GM23248 (cell line): ENCODE measurements around the gene TPGS1. TPM values are rescaled to one million over a fixed set of nuclear protein-coding genes. Genes with fewer than 3 reads are reported as not detected.

Source experiments
- DNase-seq: peaks from one replicate; pipeline ENCODE4 v3.0.0-alpha.2; 2015
- H2AFZ ChIP-seq: fragments of 200-600 bp; sonication (generic); 2 replicates; pipeline ENCODE4 v1.6.1; 2016; ENCODE audit warnings: antibody characterized with exemption
- H3F3A ChIP-seq: fragments of 200-600 bp; sonication (generic); 2 replicates; pipeline ENCODE4 v1.6.1; 2016; ENCODE audit warnings: mild to moderate bottlenecking, antibody characterized with exemption, mixed run types; ENCODE audit not compliant: insufficient read depth
- H3K27ac ChIP-seq: fragments of 200-600 bp; sonication (generic); 2 replicates; pipeline ENCODE4 v1.5.1; 2016; ENCODE audit warnings: mild to moderate bottlenecking
- H3K27me3 ChIP-seq: fragments of 200-600 bp; sonication (generic); replicated peaks from 2 replicates; pipeline ENCODE4 v1.6.1; 2016; ENCODE audit warnings: mild to moderate bottlenecking; ENCODE audit not compliant: insufficient read depth
- H3K36me3 ChIP-seq: fragments of 200-600 bp; sonication (generic); 2 replicates; pipeline ENCODE4 v1.6.1; 2016; ENCODE audit warnings: low read depth, mild to moderate bottlenecking
- H3K4me1 ChIP-seq: fragments of 200-600 bp; sonication (generic); 2 replicates; pipeline ENCODE4 v1.6.1; 2016; ENCODE audit warnings: mild to moderate bottlenecking; ENCODE audit not compliant: insufficient read depth
- H3K4me2 ChIP-seq: fragments of 200-600 bp; sonication (generic); one replicate; pipeline ENCODE4 v1.6.1; 2016; ENCODE audit warnings: mild to moderate bottlenecking; ENCODE audit not compliant: unreplicated experiment
- H3K4me3 ChIP-seq: fragments of 200-600 bp; sonication (generic); 2 replicates; pipeline ENCODE4 v1.5.1; 2016; ENCODE audit warnings: mild to moderate bottlenecking
- H3K79me2 ChIP-seq: fragments of 200-600 bp; sonication (generic); 2 replicates; pipeline ENCODE4 v1.6.1; 2016; ENCODE audit warnings: mild to moderate bottlenecking; ENCODE audit not compliant: insufficient read depth
- H3K9ac ChIP-seq: fragments of 200-600 bp; sonication (generic); 2 replicates; pipeline ENCODE4 v1.6.1; 2016; ENCODE audit warnings: mild to moderate bottlenecking
- H3K9me2 ChIP-seq: fragments of 200-600 bp; sonication (generic); 2 replicates; pipeline ENCODE4 v1.6.1; 2016; ENCODE audit warnings: mixed run types, mild to moderate bottlenecking, moderate library complexity; ENCODE audit not compliant: insufficient read depth
- H3K9me3 ChIP-seq: fragments of 200-600 bp; sonication (generic); one replicate; pipeline ENCODE4 v1.6.1; 2017; ENCODE audit warnings: low read depth
- H4K20me1 ChIP-seq: fragments of 200-600 bp; sonication (generic); 2 replicates; pipeline ENCODE4 v1.6.0; 2016; ENCODE audit not compliant: insufficient read depth
- EZH2 ChIP-seq: fragments of 200-600 bp; sonication (generic); IDR thresholded peaks from 2 replicates; pipeline ENCODE4 v1.6.1; 2018; ENCODE audit warnings: antibody characterized with exemption, mild to moderate bottlenecking; ENCODE audit not compliant: insufficient read depth, poor library complexity, severe bottlenecking
- EZH2phosphoT487 ChIP-seq: fragments of 200-600 bp; sonication (generic); IDR thresholded peaks from 2 replicates; pipeline ENCODE4 v1.6.1; 2018; ENCODE audit warnings: antibody characterized with exemption, moderate library complexity, mild to moderate bottlenecking, low read depth; ENCODE audit not compliant: insufficient read depth
- WGBS, 2 experiments: methylation state at CpG; one replicate each; pipeline ENCODE4 v1.1.6; 2015 to 2017; ENCODE audit warnings: low lambda C conversion rate in 2 of 2, low coverage in 1 of 2; ENCODE audit errors: missing lambda C conversion rate in 2 of 2; 5-methylcytosine and 5-hydroxymethylcytosine counted together
- in situ Hi-C: fragments of 300-500 bp; cut with MboI; formaldehyde crosslinking; loops from 2 replicates; pipeline ENCODE4 v1.15.0; 2020
- polyA plus RNA-seq: library from polyadenylated mRNA; unstranded; fragments of >200 nt; fragmentation: Nextera tagmentation; extraction: Ambion mirVana; gene quantifications from 2 replicates; pipeline ENCODE4 v1.2.1, GENCODE V29; 2016
- total RNA-seq: library from RNA; depleted of rRNA; stranded (reverse); fragments of >200 nt; shearing (Covaris generic); gene quantifications from 2 replicates; pipeline ENCODE4 v1.2.3, GENCODE V29; 2014

Gene TPGS1
- total and polyA plus RNA-seq, 2 experiments from 2014 or later = 22.0 to 60.5 TPM

GRCh38 chr19:494171-495080 lies 12.9 kb upstream of the TPGS1 start:
- Histone ChIP-seq H3K4me2 (no peak overlapping the region), H3K27me3 (peaks cover 5% of the 10 kb centered on the region), H2AFZ (no peak overlapping the region), H3K9me2 (no peaks in the 10 kb centered on the region), H3K9me3 (no peaks in the 10 kb centered on the region), H4K20me1 (no peaks in the 10 kb centered on the region), H3K9ac (no peak overlapping the region), H3F3A (0 out of 2 replicates have a peak, but pooled peaks cover 7% of the 10 kb centered on the region), H3K4me3 (no peak overlapping the region), H3K36me3 (no peaks in the 10 kb centered on the region), H3K27ac (no peak overlapping the region), H3K4me1 (no peaks in the 10 kb centered on the region), H3K79me2 (no peaks in the 10 kb centered on the region)
- DNase-seq = no peak
- in situ Hi-C loops = no loop called here
- 29 to 34% methylated on average over 18 to 22 of the region's 22 CpGs for WGBS, 2 experiments
- TF ChIP-seq EZH2 (no peak), EZH2phosphoT487 (no peak)

GRCh38 chr19:495081-495401 lies 12.3 kb upstream of the TPGS1 start:
- no peaks in the 10 kb centered on the region for H3K4me1 ChIP-seq
- in situ Hi-C loops = no loop called here
- no peaks in the 10 kb centered on the region for H4K20me1 ChIP-seq
- H3K9me2 ChIP-seq = no peaks in the 10 kb centered on the region
- no peak for DNase-seq
- H3K27me3 ChIP-seq = peaks cover 5% of the 10 kb centered on the region
- no peak overlapping the region for H2AFZ ChIP-seq
- H3K9ac ChIP-seq = no peak overlapping the region
- H3K9me3 ChIP-seq = no peaks in the 10 kb centered on the region
- H3F3A ChIP-seq = 0 out of 2 replicates have a peak, but pooled peaks cover 6% of the 10 kb centered on the region
- H3K4me3 ChIP-seq = no peak overlapping the region
- H3K4me2 ChIP-seq = no peak overlapping the region
- TF ChIP-seq EZH2phosphoT487 = no peak
- TF ChIP-seq EZH2 = no peak
- no peaks in the 10 kb centered on the region for H3K36me3 ChIP-seq
- H3K27ac ChIP-seq = no peak overlapping the region
- no peaks in the 10 kb centered on the region for H3K79me2 ChIP-seq
- WGBS, 2 experiments = 43 to 44% methylated on average over 8 to 10 of the region's 10 CpGs

- no peaks in the 10 kb centered on the region for H3K4me1 ChIP-seq
- no peak overlapping the region for H3K4me2 ChIP-seq
- H3K27me3 ChIP-seq = peaks cover 5% of the 10 kb centered on the region
- no peak overlapping the region for H3K4me3 ChIP-seq
- H3K9me3 ChIP-seq = no peaks in the 10 kb centered on the region
- in situ Hi-C loops = no loop called here
- no peaks in the 10 kb centered on the region for H3K9me2 ChIP-seq
- no peak overlapping the region for H3K27ac ChIP-seq
- no peak for TF ChIP-seq EZH2
- DNase-seq = peak; percentile 61
- H3K36me3 ChIP-seq = no peaks in the 10 kb centered on the region
- 8% methylated on average over 32 of the region's 32 CpGs for WGBS, 2 experiments
- H3F3A ChIP-seq = 0 out of 2 replicates have a peak, but pooled peaks cover under 1% of the 10 kb centered on the region
- no peak overlapping the region for H2AFZ ChIP-seq
- no peak overlapping the region for H3K9ac ChIP-seq
- H4K20me1 ChIP-seq = no peaks in the 10 kb centered on the region
- no peaks in the 10 kb centered on the region for H3K79me2 ChIP-seq
Observed at GRCh38 chr19:495402-496111, 11.7 kb upstream of the TPGS1 start.

GRCh38 chr19:496112-496665 lies 11.1 kb upstream of the TPGS1 start, which contains the start of gene MADCAM1:
TSS of gene MADCAM1 (plus strand) at chr19:496486. CDS start at chr19:496500, 14 bp downstream.
- in situ Hi-C loops = no loop called here
- no peaks in the 10 kb centered on the region for H4K20me1 ChIP-seq
- H3K4me3 ChIP-seq = no peak within 1 kb of the TSS
- no peak for TF ChIP-seq EZH2phosphoT487
- no peak for TF ChIP-seq EZH2
- H3K27me3 ChIP-seq = peaks cover 5% of the 10 kb centered on the region
- no peak within 1 kb of the TSS for H2AFZ ChIP-seq
- no peaks in the 10 kb centered on the region for H3K9me2 ChIP-seq
- no peaks in the 10 kb centered on the region for H3K9me3 ChIP-seq
- H3F3A ChIP-seq = no peaks in the 10 kb centered on the region
- H3K36me3 ChIP-seq = no peaks in the 10 kb centered on the region
- no peaks in the 10 kb centered on the region for H3K4me1 ChIP-seq
- H3K4me2 ChIP-seq = no peak within 1 kb of the TSS
- 4 to 9% methylated on average over 27 to 28 of the region's 33 CpGs for WGBS, 2 experiments
- H3K79me2 ChIP-seq = no peaks in the 10 kb centered on the region
- no peak for DNase-seq
- H3K9ac ChIP-seq = no peak within 1 kb of the TSS
- no peak within 1 kb of the TSS for H3K27ac ChIP-seq
